ENCODE data around the gene INPP5A. TPM values are rescaled to one million over a fixed set of nuclear protein-coding genes. Genes with fewer than 3 reads are reported as not detected.

The INPP5A gene
- total RNA-seq, 1 donor from 2014 or later, result 14.2 TPM

DNA sequence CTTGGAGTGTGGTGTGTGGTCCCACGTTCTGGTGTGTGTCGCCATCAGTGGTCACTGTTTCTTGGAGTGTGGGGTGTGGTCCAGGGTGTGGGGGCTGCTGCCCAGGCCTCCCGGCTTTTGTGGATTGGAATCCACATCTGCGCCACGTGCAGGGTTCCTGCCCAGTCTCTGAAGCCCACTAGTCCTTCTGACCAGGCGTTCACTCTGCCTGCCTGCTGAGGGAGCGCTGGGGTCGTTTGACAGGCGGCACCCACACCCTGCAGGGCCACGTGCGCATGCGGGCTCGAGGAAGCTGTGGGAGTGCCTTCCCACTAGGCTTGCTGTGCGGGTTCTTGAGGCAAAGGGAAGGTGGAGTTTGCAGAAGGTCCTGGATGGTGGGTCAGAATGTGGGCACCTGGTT, 51.4 kb downstream of the INPP5A start:
- peaks cover 7% of the 10 kb centered on the region for H4K20me1 ChIP-seq (ENCODE audit: low read depth)
- H3K9ac ChIP-seq, result no peak overlapping the region
- H3K9me3 ChIP-seq (ENCODE audit: low read depth), result no peaks in the 10 kb centered on the region
- no peaks in the 10 kb centered on the region for H3K36me3 ChIP-seq
- H3K4me2 ChIP-seq, result no peak overlapping the region
- Mint-ChIP-seq H3K9me3 (peaks cover 20% of the 10 kb centered on the region), H3K4me3 (no peak overlapping the region), H3K4me1 (peaks cover 6% of the 10 kb centered on the region), H3K27ac (no peak overlapping the region), H3K36me3 (peaks cover 12% of the 10 kb centered on the region), H3K27me3 (ENCODE audit: insufficient read depth, low read depth) (peaks cover 4% of the 10 kb centered on the region)
- H3K27me3 ChIP-seq, result no peaks in the 10 kb centered on the region
- H3K4me3 ChIP-seq, result no peak overlapping the region
- no peaks in the 10 kb centered on the region for H3K79me2 ChIP-seq (ENCODE audit: low read depth)
- TF ChIP-seq, protein P1, sequence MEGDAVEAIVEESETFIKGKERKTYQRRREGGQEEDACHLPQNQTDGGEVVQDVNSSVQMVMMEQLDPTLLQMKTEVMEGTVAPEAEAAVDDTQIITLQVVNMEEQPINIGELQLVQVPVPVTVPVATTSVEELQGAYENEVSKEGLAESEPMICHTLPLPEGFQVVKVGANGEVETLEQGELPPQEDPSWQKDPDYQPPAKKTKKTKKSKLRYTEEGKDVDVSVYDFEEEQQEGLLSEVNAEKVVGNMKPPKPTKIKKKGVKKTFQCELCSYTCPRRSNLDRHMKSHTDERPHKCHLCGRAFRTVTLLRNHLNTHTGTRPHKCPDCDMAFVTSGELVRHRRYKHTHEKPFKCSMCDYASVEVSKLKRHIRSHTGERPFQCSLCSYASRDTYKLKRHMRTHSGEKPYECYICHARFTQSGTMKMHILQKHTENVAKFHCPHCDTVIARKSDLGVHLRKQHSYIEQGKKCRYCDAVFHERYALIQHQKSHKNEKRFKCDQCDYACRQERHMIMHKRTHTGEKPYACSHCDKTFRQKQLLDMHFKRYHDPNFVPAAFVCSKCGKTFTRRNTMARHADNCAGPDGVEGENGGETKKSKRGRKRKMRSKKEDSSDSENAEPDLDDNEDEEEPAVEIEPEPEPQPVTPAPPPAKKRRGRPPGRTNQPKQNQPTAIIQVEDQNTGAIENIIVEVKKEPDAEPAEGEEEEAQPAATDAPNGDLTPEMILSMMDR (IDR thresholded peaks at IDR 0.05), result no peak
- TF ChIP-seq EZH2phosphoT487 (IDR thresholded peaks at IDR 0.05) (no peak), EZH2 (IDR thresholded peaks at IDR 0.05) (no peak)
- peaks cover 13% of the 10 kb centered on the region for H3K4me1 ChIP-seq
- DNase-seq (ENCODE audit: low spot score), result no peak
- no peak overlapping the region for H2AFZ ChIP-seq (replicated peaks)
- no peaks in the 10 kb centered on the region for H3F3A ChIP-seq (ENCODE audit: low read depth)
- H3K27ac ChIP-seq, result no peak overlapping the region

DNA sequence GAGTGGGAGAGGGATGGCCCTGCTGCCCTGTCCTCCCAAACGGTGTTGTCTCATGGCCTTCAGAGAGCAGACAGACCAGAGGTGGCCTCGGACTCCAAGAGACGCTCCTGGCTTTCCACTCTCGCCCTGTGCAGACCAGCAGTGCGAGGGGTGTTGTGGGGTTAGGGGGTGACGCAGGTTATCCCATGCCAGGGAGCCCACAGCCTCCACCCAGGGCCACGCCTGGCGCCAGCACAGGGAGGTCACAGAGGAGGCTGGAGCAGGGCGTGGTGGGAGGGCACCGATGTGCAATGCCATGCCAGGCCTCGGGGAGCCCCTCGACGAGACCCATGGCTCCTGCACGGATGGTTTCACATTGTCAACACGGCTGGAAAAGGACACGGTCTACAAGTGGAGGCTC, 52.1 kb downstream of the INPP5A start:
- TF ChIP-seq EZH2phosphoT487 (IDR thresholded peaks at IDR 0.05) (no peak), EZH2 (IDR thresholded peaks at IDR 0.05) (no peak)
- TF ChIP-seq, protein P1 (IDR thresholded peaks at IDR 0.05), result no peak
- no peaks in the 10 kb centered on the region for H3K27me3 ChIP-seq
- peaks cover 13% of the 10 kb centered on the region for H3K4me1 ChIP-seq
- no peak overlapping the region for H2AFZ ChIP-seq (replicated peaks)
- H3K27ac ChIP-seq, result no peak overlapping the region
- peaks cover 7% of the 10 kb centered on the region for H4K20me1 ChIP-seq (ENCODE audit: low read depth)
- H3K4me2 ChIP-seq, result no peak overlapping the region
- no peaks in the 10 kb centered on the region for H3K9me3 ChIP-seq (ENCODE audit: low read depth)
- H3K79me2 ChIP-seq (ENCODE audit: low read depth), result no peaks in the 10 kb centered on the region
- H3K9me3 Mint-ChIP-seq, result peaks cover 20% of the 10 kb centered on the region
- no peak for DNase-seq (ENCODE audit: low spot score)
- no peak overlapping the region for H3K27ac Mint-ChIP-seq
- H3K4me3 Mint-ChIP-seq, result no peak overlapping the region
- H3K27me3 Mint-ChIP-seq (ENCODE audit: insufficient read depth, low read depth), result peaks cover 6% of the 10 kb centered on the region
- no peak overlapping the region for H3K9ac ChIP-seq
- H3K36me3 ChIP-seq, result no peaks in the 10 kb centered on the region
- H3K4me3 ChIP-seq, result no peak overlapping the region
- peaks cover 12% of the 10 kb centered on the region for H3K4me1 Mint-ChIP-seq
- H3K36me3 Mint-ChIP-seq, result peaks cover 12% of the 10 kb centered on the region
- H3F3A ChIP-seq (ENCODE audit: low read depth), result no peaks in the 10 kb centered on the region

DNA sequence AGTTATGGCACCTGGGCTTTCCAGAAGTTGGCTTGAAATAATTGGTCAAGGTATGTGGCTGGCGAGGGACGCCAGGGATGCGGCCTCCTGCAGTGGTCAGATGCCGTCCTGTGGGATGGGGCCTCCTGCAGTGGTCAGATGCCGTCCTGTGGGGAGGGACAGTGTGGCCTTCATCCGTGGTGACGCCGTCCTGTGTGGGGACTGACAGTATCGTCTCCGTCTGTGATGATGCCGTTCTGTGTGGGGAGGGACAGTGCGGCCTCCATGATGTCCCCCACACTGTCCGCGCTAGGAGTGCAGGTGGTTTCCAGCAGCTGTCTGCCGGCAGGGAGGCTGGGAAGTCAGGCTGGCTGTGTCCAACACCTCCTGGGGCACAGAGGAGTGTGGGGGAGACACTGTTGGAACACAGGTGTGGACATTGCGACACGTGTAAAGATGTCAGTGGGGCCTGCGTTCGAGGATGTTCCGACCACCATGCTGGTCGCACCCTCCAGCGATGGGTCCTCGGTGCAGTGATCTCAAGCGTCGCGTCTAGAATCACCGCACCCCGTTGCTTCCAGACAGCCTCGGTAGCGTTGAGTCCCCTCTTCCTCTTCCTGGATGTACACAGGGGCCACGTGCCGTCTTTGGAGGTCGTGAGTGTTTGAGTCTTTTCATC, 52.6 kb downstream of the INPP5A start:
- H3K4me3 Mint-ChIP-seq, result no peak overlapping the region
- Histone ChIP-seq H3F3A (ENCODE audit: low read depth) (no peaks in the 10 kb centered on the region), H3K4me3 (no peak overlapping the region), H3K36me3 (no peaks in the 10 kb centered on the region), H3K9ac (no peak overlapping the region), H2AFZ (replicated peaks) (no peak overlapping the region), H3K9me3 (ENCODE audit: low read depth) (no peaks in the 10 kb centered on the region), H3K4me2 (no peak overlapping the region), H3K4me1 (peaks cover 13% of the 10 kb centered on the region), H3K27me3 (no peaks in the 10 kb centered on the region), H3K27ac (no peak overlapping the region), H3K79me2 (ENCODE audit: low read depth) (no peaks in the 10 kb centered on the region), H4K20me1 (ENCODE audit: low read depth) (peaks cover 7% of the 10 kb centered on the region)
- H3K27me3 Mint-ChIP-seq (ENCODE audit: insufficient read depth, low read depth), result peaks cover 6% of the 10 kb centered on the region
- no peak overlapping the region for H3K27ac Mint-ChIP-seq
- H3K9me3 Mint-ChIP-seq, result peaks cover 20% of the 10 kb centered on the region
- H3K4me1 Mint-ChIP-seq, result peaks cover 13% of the 10 kb centered on the region
- TF ChIP-seq, protein P1 (IDR thresholded peaks at IDR 0.05), result no peak
- TF ChIP-seq EZH2 (IDR thresholded peaks at IDR 0.05) (no peak), EZH2phosphoT487 (IDR thresholded peaks at IDR 0.05) (no peak)
- no peak for DNase-seq (ENCODE audit: low spot score)
- peaks cover 12% of the 10 kb centered on the region for H3K36me3 Mint-ChIP-seq
